M059J (cell line): ENCODE data around the gene PLPP3. TPM values are rescaled to one million over a fixed set of nuclear protein-coding genes. Genes with fewer than 3 reads are reported as not detected.
A peak's percentile ranks its signal among the peaks of the same experiment; 100 is the strongest.
"Not testable (repeated sequence)": the region's sequence is repeated elsewhere in the genome, so short reads cannot be mapped to it uniquely, and the experiment has no call there.

Source experiments
- DNase-seq: peaks from one replicate; pipeline ENCODE4 v3.0.0-alpha.2; 2012; ENCODE audit warnings: low read depth
- total RNA-seq: library from RNA; depleted of rRNA; stranded (reverse); fragments of >200 nt; shearing (Covaris generic); gene quantifications from 2 replicates; pipeline ENCODE4 v1.2.3, GENCODE V29; 2014; rRNA removed

The PLPP3 gene
- 16.2 and 17.2 TPM in 2 replicates for total RNA-seq

- DNase-seq, result peak; percentile 89
Measured at GRCh38 chr1:56578963-56579875, at the start of gene PLPP3. Gene PLPP3 (minus strand): TSS chr1:56579563. CDS start chr1:56579016, 547 bp downstream.

GRCh38 chr1:56627636-56628039 lies 48.3 kb upstream of the PLPP3 start:
- peak; percentile 43 for DNase-seq

- DNase-seq, result no peak
Measured at GRCh38 chr1:56627019-56627635, 47.8 kb upstream of the PLPP3 start.

GRCh38 chr1:56626546-56626945 lies 47.2 kb upstream of the PLPP3 start:
- DNase-seq, result peak; percentile 13

- no peak for DNase-seq
Measured at GRCh38 chr1:56625819-56626440, 46.6 kb upstream of the PLPP3 start.

- DNase-seq, result no peak
Measured at GRCh38 chr1:56617141-56617540, 37.8 kb upstream of the PLPP3 start.

GRCh38 chr1:56610770-56611169 lies 31.4 kb upstream of the PLPP3 start:
- DNase-seq, result not testable (repeated sequence)

- not testable (repeated sequence) for DNase-seq
Measured at GRCh38 chr1:56610097-56610496, 30.7 kb upstream of the PLPP3 start.

GRCh38 chr1:56595397-56596191 lies 16.2 kb upstream of the PLPP3 start:
- not testable (repeated sequence) for DNase-seq

- DNase-seq, result no peak
Measured at GRCh38 chr1:56591909-56592308, 12.5 kb upstream of the PLPP3 start.

GRCh38 chr1:56590520-56591011 lies 11.2 kb upstream of the PLPP3 start:
- DNase-seq, result no peak

- no peak for DNase-seq
Measured at GRCh38 chr1:56589369-56589768, 10.0 kb upstream of the PLPP3 start.

GRCh38 chr1:56586502-56586901 lies 7.1 kb upstream of the PLPP3 start:
- no peak for DNase-seq

- peak; percentile 56 for DNase-seq
Measured at GRCh38 chr1:56585985-56586384, 6.6 kb upstream of the PLPP3 start.

- DNase-seq, result peak; percentile 68
Measured at GRCh38 chr1:56584910-56585528, 5.7 kb upstream of the PLPP3 start.

- no peak for DNase-seq
Measured at GRCh38 chr1:56583957-56584468, 4.7 kb upstream of the PLPP3 start.

- DNase-seq, result no peak
Measured at GRCh38 chr1:56580771-56581170, 1.4 kb upstream of the PLPP3 start.

- peak; percentile 67 for DNase-seq
Measured at GRCh38 chr1:56578138-56578962, 1.0 kb downstream of the PLPP3 start.

GRCh38 chr1:56577406-56578137 lies 1.8 kb downstream of the PLPP3 start:
- DNase-seq, result peak; percentile 26
